IMR-90 (cell line): ENCODE data around the gene ZNF791. TPM values are rescaled to one million over a fixed set of nuclear protein-coding genes. Genes with fewer than 3 reads are reported as not detected.

Source experiments
- ATAC-seq: fragments of 200-7000 bp; cut with Tn5 transposase; 2 replicates; pipeline ENCODE4 v1.9.1; 2020; ENCODE audit warnings: low read depth, mild to moderate bottlenecking, moderate library complexity
- Bru-seq: library from RNA; stranded (reverse); fragments of 400-500 nt; gene quantifications from one replicate; lab custom pipeline; 2021; lab: Mats Ljungman, UMichigan
- BruChase-seq, 2 experiments: library from RNA; stranded (reverse); fragments of 400-500 nt; gene quantifications; one replicate each; lab custom pipeline; 2021; lab: Mats Ljungman, UMichigan
- BruUV-seq: library from RNA; stranded (reverse); fragments of 400-500 nt; replicated peaks from 2 replicates; lab custom pipeline; 2021; lab: Mats Ljungman, UMichigan
- CTCF ChIA-PET: fragments of 300-600 bp; formaldehyde crosslinking; extraction: SDS; loops from one replicate; lab custom pipeline; 2021; ENCODE audit warnings: antibody characterized with exemption; lab: Yijun Ruan, JAX
- POLR2A ChIA-PET: fragments of 300-600 bp; sonication (Branson Sonifier 250); formaldehyde crosslinking; loops from one replicate; lab custom pipeline; 2022; ENCODE audit warnings: antibody characterized with exemption; ENCODE audit not compliant: unreplicated experiment; lab: Charles Lee
- DNase-seq: peaks from one replicate; pipeline ENCODE4 v3.0.0; 2013
- H2AFZ ChIP-seq: replicated peaks from 2 replicates; pipeline ENCODE3; 2013; ENCODE audit warnings: low read length, mild to moderate bottlenecking; ENCODE audit not compliant: poor library complexity
- H2AK5ac ChIP-seq: 2 replicates; pipeline ENCODE4 v1.6.1; 2013; ENCODE audit warnings: low read depth, low read length, inconsistent platforms
- H2AK9ac ChIP-seq: replicated peaks from 2 replicates; pipeline ENCODE3; 2013; ENCODE audit warnings: mild to moderate bottlenecking, low read depth, low read length, moderate library complexity; ENCODE audit not compliant: poor library complexity
- H2BK120ac ChIP-seq: 2 replicates; pipeline ENCODE4 v1.6.1; 2013; ENCODE audit warnings: low read depth, low read length, inconsistent platforms
- H2BK15ac ChIP-seq: 3 replicates; pipeline ENCODE4 v1.6.1; 2013; ENCODE audit warnings: low read depth, low read length, inconsistent platforms
- H2BK20ac ChIP-seq: 2 replicates; pipeline ENCODE4 v1.6.1; 2013; ENCODE audit warnings: low read depth, mild to moderate bottlenecking, inconsistent platforms, low read length, moderate library complexity
- H2BK5ac ChIP-seq: 2 replicates; pipeline ENCODE4 v1.6.1; 2013; ENCODE audit warnings: mild to moderate bottlenecking, low read depth, low read length, inconsistent platforms; ENCODE audit not compliant: poor library complexity, severe bottlenecking
- H3K14ac ChIP-seq: replicated peaks from 2 replicates; pipeline ENCODE4 v1.6.1; 2013; ENCODE audit warnings: low read depth, low read length, inconsistent platforms
- H3K18ac ChIP-seq: 2 replicates; pipeline ENCODE4 v1.6.1; 2013; ENCODE audit warnings: low read depth, low read length, control low read depth
- H3K23ac ChIP-seq: 2 replicates; pipeline ENCODE4 v1.6.1; 2013; ENCODE audit warnings: low read depth, low read length, inconsistent platforms
- H3K27ac ChIP-seq: 2 replicates; pipeline ENCODE4 v1.5.1; 2013; ENCODE audit warnings: mild to moderate bottlenecking, control low read depth, low read length; ENCODE audit not compliant: insufficient read depth
- H3K27me3 ChIP-seq: 2 replicates; pipeline ENCODE4 v1.6.1; 2013; ENCODE audit warnings: low read length; ENCODE audit not compliant: control insufficient read depth, insufficient read depth
- H3K36me3 ChIP-seq: 2 replicates; pipeline ENCODE4 v1.6.1; 2013; ENCODE audit warnings: low read length, mixed read lengths; ENCODE audit not compliant: control insufficient read depth, insufficient read depth
- H3K4ac ChIP-seq: 2 replicates; pipeline ENCODE4 v1.6.1; 2013; ENCODE audit warnings: low read depth, low read length, inconsistent platforms
- H3K4me1 ChIP-seq: 2 replicates; pipeline ENCODE4 v1.6.1; 2013; ENCODE audit warnings: low read length, mixed read lengths; ENCODE audit not compliant: control insufficient read depth, insufficient read depth
- H3K4me2 ChIP-seq: 2 replicates; pipeline ENCODE4 v1.6.1; 2013; ENCODE audit warnings: low read depth, mild to moderate bottlenecking, control low read depth, low read length, moderate library complexity
- H3K4me3 ChIP-seq: 2 replicates; pipeline ENCODE4 v1.5.1; 2013; ENCODE audit warnings: low read depth, mild to moderate bottlenecking, control low read depth, low read length, moderate library complexity; ENCODE audit not compliant: insufficient read depth
- H3K56ac ChIP-seq: 2 replicates; pipeline ENCODE4 v1.6.1; 2013; ENCODE audit warnings: low read length, inconsistent platforms; ENCODE audit not compliant: insufficient read depth; ENCODE audit errors: extremely low read depth
- H3K79me1 ChIP-seq, 2 experiments: 2 replicates each; pipeline ENCODE4 v1.6.1; 2013; ENCODE audit warnings: low read length in 2 of 2, inconsistent platforms in 1 of 2, low read depth in 1 of 2
- H3K9ac ChIP-seq: 2 replicates; pipeline ENCODE4 v1.6.1; 2013; ENCODE audit warnings: low read depth, low read length, control low read depth
- H3K9me1 ChIP-seq: 2 replicates; pipeline ENCODE4 v1.6.1; 2013; ENCODE audit warnings: low read length, inconsistent platforms; ENCODE audit not compliant: insufficient read depth
- H3K9me3 ChIP-seq: 2 replicates; pipeline ENCODE4 v1.6.1; 2013; ENCODE audit warnings: low read length; ENCODE audit not compliant: control insufficient read depth, insufficient read depth
- H4K20me1 ChIP-seq: 2 replicates; pipeline ENCODE4 v1.6.1; 2013; ENCODE audit warnings: low read length, inconsistent platforms; ENCODE audit not compliant: insufficient read depth
- H4K5ac ChIP-seq: 2 replicates; pipeline ENCODE4 v1.6.1; 2013; ENCODE audit warnings: mild to moderate bottlenecking, low read depth, low read length, control low read depth
- H4K8ac ChIP-seq, 2 experiments: 2 replicates each; pipeline ENCODE4 v1.6.1; 2013; ENCODE audit warnings: low read depth in 2 of 2, low read length in 2 of 2, control low read depth in 1 of 2, inconsistent platforms in 1 of 2
- H4K91ac ChIP-seq: 2 replicates; pipeline ENCODE4 v1.6.1; 2013; ENCODE audit warnings: low read depth, low read length, inconsistent platforms; ENCODE audit not compliant: insufficient read depth
- CEBPB ChIP-seq: IDR thresholded peaks from 2 replicates; pipeline ENCODE4 v1.6.1; 2012; ENCODE audit warnings: low read depth, low read length, improper control_type of control experiment
- CHD1 ChIP-seq: IDR thresholded peaks from 2 replicates; pipeline ENCODE4 v1.6.1; 2012; ENCODE audit warnings: low read depth, low read length, improper control_type of control experiment
- FOS ChIP-seq: fragments of 150-350 bp; IDR thresholded peaks from 2 replicates; pipeline ENCODE4 v1.6.1; 2016; ENCODE audit warnings: low read depth, low read length
- MAFK ChIP-seq: IDR thresholded peaks from 2 replicates; pipeline ENCODE4 v1.6.1; 2012; ENCODE audit warnings: low read depth, low read length, improper control_type of control experiment
- MXI1 ChIP-seq: IDR thresholded peaks from 2 replicates; pipeline ENCODE4 v1.6.1; 2012; ENCODE audit warnings: low read depth, mild to moderate bottlenecking, low read length, moderate library complexity, borderline replicate concordance
- NFE2L2 ChIP-seq: fragments of 150-350 bp; IDR thresholded peaks from 2 replicates; pipeline ENCODE4 v1.6.1; 2016; ENCODE audit warnings: low read depth, mild to moderate bottlenecking, low read length
- RAD21 ChIP-seq: IDR thresholded peaks from 2 replicates; pipeline ENCODE4 v1.6.1; 2012; ENCODE audit warnings: low read length, improper control_type of control experiment
- RCOR1 ChIP-seq: IDR thresholded peaks from 2 replicates; pipeline ENCODE4 v1.6.1; 2012; ENCODE audit warnings: mild to moderate bottlenecking, low read length, improper control_type of control experiment; ENCODE audit not compliant: insufficient replicate concordance
- RFX5 ChIP-seq: IDR thresholded peaks from 2 replicates; pipeline ENCODE4 v1.8.0; 2012; ENCODE audit warnings: low read depth, mild to moderate bottlenecking, low read length, moderate library complexity
- SMC3 ChIP-seq: fragments of 150-350 bp; IDR thresholded peaks from 2 replicates; pipeline ENCODE4 v1.6.1; 2016; ENCODE audit warnings: low read depth, mild to moderate bottlenecking, antibody characterized with exemption, low read length, moderate library complexity
- WGBS, 2 experiments: methylation state at CpG; one replicate each; pipeline versions ENCODE4 v1.1.5 to v1.1.7; 2013; ENCODE audit warnings: missing lambda C conversion rate in 2 of 2; ENCODE audit not compliant: insufficient read length in 1 of 2; ENCODE audit errors: extremely low coverage in 2 of 2; 5-methylcytosine and 5-hydroxymethylcytosine counted together
- dilution Hi-C: fragments of 300-500 bp; cut with HindIII; formaldehyde crosslinking; loops from one replicate; pipeline ENCODE4 v1.14.3; 2018; ENCODE audit warnings: low sequenced_read_pairs; ENCODE audit not compliant: unreplicated experiment
- in situ Hi-C: fragments of 300-500 bp; cut with MboI; formaldehyde crosslinking; loops from 3 replicates; pipeline ENCODE4 v1.14.3; 2019; ENCODE audit warnings: low sequenced_read_pairs, inconsistent platforms, mixed read lengths
- intact Hi-C: fragments of 100-400 bp; cut with micrococcal nuclease; formaldehyde crosslinking; loops from 2 replicates; pipeline ENCODE4 v1.10.0; 2022
- long read RNA-seq: library from polyadenylated mRNA; unstranded; transcript quantifications from one replicate; pipeline ENCODE4 v2.0.0, GENCODE V29; 2021; ENCODE audit not compliant: unreplicated experiment
- polyA plus RNA-seq, 3 experiments: library from polyadenylated mRNA; depleted of rRNA; stranded (reverse); fragments of >200 nt; gene quantifications; 2 replicates each; pipeline ENCODE4 v1.2.3, GENCODE V29; 2012; ENCODE audit warnings: low replicate concordance in 1 of 3
- total RNA-seq: library from RNA; depleted of rRNA; stranded (reverse); fragments of >200 nt; gene quantifications from 2 replicates; pipeline ENCODE4 v1.2.3, GENCODE V29; 2012; rRNA removed
- TF ChIP-seq, protein P1 (sequence below): fragments of 150-350 bp; IDR thresholded peaks from 2 replicates; pipeline ENCODE4 v1.6.1; 2017; ENCODE audit warnings: mild to moderate bottlenecking, antibody characterized with exemption, low read length, low read depth
- TF ChIP-seq, protein P2 (sequence below): conservative IDR thresholded peaks from 2 replicates; pipeline ENCODE4 v1.5.1; 2012; ENCODE audit warnings: mild to moderate bottlenecking, low read depth, low read length, improper control_type of control experiment

Gene ZNF791
- total RNA-seq (15.8 and 19.4 TPM in 2 replicates), polyA plus RNA-seq (2012; rRNA removed) (7.0 and 7.1 TPM in 2 replicates), Bru-seq, nascent RNA (percentile 86 among the genes with signal in this experiment), BruChase-seq, experiment 1, labeled RNA remaining after a 6-hour chase (percentile 89 among the genes with signal in this experiment), BruChase-seq, experiment 2, labeled RNA remaining after a 2-hour chase (percentile 85 among the genes with signal in this experiment)
- polyA plus RNA-seq (2012; cell fraction: cytosol; rRNA removed), result 2.1 and 2.2 TPM in 2 replicates
- 2.6 and 10.8 TPM in 2 replicates for polyA plus RNA-seq (2012; cell fraction: nucleus; rRNA removed; ENCODE audit: low replicate concordance)
- long read RNA-seq, full-length matches to known transcripts, result 23 of 26 reads
- long read RNA-seq, partial matches to known transcripts, result 0 of 26 reads
- long read RNA-seq, other reads (novel, unspliced or antisense), result 3 of 26 reads

DNA sequence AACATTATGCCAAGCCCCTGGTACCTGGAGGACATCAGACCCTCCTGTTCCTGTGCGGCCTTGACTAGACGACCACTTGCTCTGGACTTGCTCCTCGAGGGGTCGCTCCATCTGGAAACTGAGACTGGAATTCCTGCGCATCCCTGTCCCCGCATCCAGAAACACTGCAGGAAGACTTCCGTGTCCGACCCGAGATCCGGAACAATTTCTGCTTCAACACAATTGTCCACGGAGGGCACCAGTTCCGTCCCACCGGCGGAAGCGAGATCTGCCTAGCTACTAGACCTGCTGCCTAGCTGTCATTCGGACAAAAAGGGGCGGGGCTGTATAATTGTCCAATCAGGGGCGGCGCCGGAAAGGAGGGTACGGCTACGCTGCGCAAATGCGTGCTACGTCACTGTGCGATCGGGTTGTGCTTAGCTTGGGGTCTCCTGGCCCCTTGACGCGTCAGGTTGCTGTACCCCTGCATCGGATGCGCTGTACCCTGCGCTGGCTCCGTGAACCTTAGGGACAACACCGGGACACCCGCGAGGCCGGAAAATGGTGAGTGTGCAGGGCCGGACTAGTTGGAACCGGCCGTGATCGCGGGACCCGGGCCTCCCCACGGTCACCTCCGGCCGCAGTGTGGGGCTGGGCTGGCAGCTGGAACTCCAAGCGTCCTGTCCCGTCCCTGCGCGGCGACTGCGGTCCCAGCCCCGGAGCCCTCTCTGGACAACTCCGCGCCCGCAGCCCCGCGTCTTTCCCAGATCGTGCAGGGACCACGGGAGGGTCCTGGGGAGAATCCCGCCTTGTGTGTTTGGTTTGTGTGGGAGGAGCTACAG, at the start of gene ZNF791, which contains the start of gene ZNF490:
ZNF791 (plus strand) TSS at position 381 of the 821 bp plus-strand sequence; CDS start at position 541, 160 bp downstream.
ZNF490 (minus strand) TSS at position 274 of the 821 bp plus-strand sequence; CDS start at position 141, 133 bp downstream.
- Histone ChIP-seq H3K4me2 (peak within 1 kb of the TSS; percentile 99), H3K4ac (peak within 1 kb of the TSS; percentile 91), H3K9me1 (0 out of 2 replicates have a peak, but pooled peaks cover 5% of the 10 kb centered on the region), H4K5ac (peak within 1 kb of the TSS; percentile 89), H3K27me3 (no peaks in the 10 kb centered on the region), H4K8ac (peak within 1 kb of the TSS; percentile 37 to 94), H2AK9ac (peak within 1 kb of the TSS; percentile 93), H3K23ac (peak within 1 kb of the TSS; percentile 94; the same call in 1 of the 2 replicates), H3K18ac (peak within 1 kb of the TSS; percentile 38), H3K4me3 (peak within 1 kb of the TSS; percentile 70), H3K36me3 (peaks cover 28% of the 10 kb centered on the region), H3K27ac (peak within 1 kb of the TSS; percentile 81), H2AK5ac (peak within 1 kb of the TSS; percentile 60), H2BK15ac (no peak within 1 kb of the TSS), H2BK20ac (no peak within 1 kb of the TSS), H3K56ac (peak within 1 kb of the TSS; percentile 58), H3K4me1 (no peaks in the 10 kb centered on the region), H3K9me3 (no peaks in the 10 kb centered on the region), H3K14ac (peak within 1 kb of the TSS; percentile 83), H2BK120ac (0 out of 2 replicates have a peak within 1 kb of the TSS, but pooled peaks have one; percentile 2), H3K9ac (peak within 1 kb of the TSS; percentile 83), H4K91ac (peak within 1 kb of the TSS; percentile 53), H2BK5ac (peak within 1 kb of the TSS; percentile 82), H2AFZ (peak within 1 kb of the TSS; percentile 95), H4K20me1 (peaks cover 25% of the 10 kb centered on the region; the same call in 1 of the 2 replicates), H3K79me1 (peaks cover 17 to 48% of the 10 kb centered on the region in 2 experiments; a peak in 3 of 4 replicates)
- intact Hi-C loops, result loop anchor here (1.0 kb wide), 1 partner anchor 59 kb away; a partner anchor contains a TSS
- ATAC-seq (peak; percentile 99), DNase-seq (peak; percentile 97)
- no TSS peak for BruUV-seq
- WGBS, 2 experiments, result 1% methylated on average over 38 of the region's 61 CpGs; no CpG with 5 or more reads in 1 of the 2 experiments
- dilution Hi-C loops, result no loop called here
- POLR2A ChIA-PET, result interaction anchor here (0.6 to 1.1 kb wide), 2 partner anchors 85 to 931 kb away, joined by 3 read pairs; no protein-coding TSS in a partner anchor
- in situ Hi-C loops, result no loop called here
- CTCF ChIA-PET, result interaction anchor here (0.5 kb wide), 1 partner anchor 28 kb away, joined by 5 read pairs; no protein-coding TSS in a partner anchor
- TF ChIP-seq RAD21 (no peak), MAFK (peak; percentile 16; the same call in 1 of the 2 replicates), MXI1 (peak; percentile 47; the same call in 1 of the 2 replicates), CEBPB (no peak), RCOR1 (no peak), NFE2L2 (no peak), CHD1 (no peak), RFX5 (peak; percentile 90), FOS (no peak), SMC3 (no peak)
- TF ChIP-seq, protein P1, sequence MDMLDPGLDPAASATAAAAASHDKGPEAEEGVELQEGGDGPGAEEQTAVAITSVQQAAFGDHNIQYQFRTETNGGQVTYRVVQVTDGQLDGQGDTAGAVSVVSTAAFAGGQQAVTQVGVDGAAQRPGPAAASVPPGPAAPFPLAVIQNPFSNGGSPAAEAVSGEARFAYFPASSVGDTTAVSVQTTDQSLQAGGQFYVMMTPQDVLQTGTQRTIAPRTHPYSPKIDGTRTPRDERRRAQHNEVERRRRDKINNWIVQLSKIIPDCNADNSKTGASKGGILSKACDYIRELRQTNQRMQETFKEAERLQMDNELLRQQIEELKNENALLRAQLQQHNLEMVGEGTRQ, result no peak
- TF ChIP-seq, protein P2, sequence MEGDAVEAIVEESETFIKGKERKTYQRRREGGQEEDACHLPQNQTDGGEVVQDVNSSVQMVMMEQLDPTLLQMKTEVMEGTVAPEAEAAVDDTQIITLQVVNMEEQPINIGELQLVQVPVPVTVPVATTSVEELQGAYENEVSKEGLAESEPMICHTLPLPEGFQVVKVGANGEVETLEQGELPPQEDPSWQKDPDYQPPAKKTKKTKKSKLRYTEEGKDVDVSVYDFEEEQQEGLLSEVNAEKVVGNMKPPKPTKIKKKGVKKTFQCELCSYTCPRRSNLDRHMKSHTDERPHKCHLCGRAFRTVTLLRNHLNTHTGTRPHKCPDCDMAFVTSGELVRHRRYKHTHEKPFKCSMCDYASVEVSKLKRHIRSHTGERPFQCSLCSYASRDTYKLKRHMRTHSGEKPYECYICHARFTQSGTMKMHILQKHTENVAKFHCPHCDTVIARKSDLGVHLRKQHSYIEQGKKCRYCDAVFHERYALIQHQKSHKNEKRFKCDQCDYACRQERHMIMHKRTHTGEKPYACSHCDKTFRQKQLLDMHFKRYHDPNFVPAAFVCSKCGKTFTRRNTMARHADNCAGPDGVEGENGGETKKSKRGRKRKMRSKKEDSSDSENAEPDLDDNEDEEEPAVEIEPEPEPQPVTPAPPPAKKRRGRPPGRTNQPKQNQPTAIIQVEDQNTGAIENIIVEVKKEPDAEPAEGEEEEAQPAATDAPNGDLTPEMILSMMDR, result peak; percentile 18; the same call in 1 of the 2 replicates
